ENCODE measurements around the gene PRMT1.

PRMT1 gene

DNA sequence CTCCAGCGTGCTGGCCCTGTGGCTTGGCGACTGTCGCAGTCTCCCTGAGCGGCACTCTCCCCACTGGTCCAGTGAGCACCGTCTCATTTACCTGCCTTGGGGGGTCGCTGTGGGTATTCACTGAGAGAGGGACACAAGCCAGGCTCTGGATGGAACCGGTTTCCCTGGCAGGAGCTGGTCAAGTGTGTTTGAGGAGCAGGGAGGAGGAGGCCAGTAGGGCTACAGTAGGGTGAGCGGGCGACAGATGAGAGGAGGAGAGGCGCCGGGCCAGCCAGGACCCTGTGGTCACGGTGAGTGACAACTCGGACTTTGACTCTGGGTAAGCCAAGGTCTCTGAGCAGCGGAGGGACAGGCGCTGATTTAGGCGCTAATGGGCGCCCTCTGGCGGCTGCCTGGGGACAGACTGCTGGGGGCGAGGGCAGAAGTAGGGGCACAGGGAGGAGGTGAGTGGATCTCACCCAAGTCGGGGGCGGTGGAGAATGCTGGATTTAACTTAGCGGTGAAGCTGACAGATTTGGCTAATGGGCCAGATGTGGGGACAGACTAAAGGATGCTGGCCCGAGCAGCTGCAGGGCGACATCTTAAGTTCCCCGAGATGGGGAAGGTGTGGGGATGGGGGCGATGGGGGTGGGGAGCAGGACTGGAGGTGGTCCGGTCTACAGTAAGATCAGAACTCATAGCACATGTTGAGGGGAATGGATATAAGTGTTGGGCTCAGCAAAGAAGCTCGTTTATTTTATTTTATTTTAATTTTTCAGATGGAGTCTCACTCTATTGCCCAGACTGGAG lies 4.7 kb upstream of the PRMT1 start:
- DNase-seq = peak; percentile 65

GRCh38 chr19:49676136-49676783 lies 811 bp upstream of the PRMT1 start:
- DNase-seq = peak; percentile 95

DNA sequence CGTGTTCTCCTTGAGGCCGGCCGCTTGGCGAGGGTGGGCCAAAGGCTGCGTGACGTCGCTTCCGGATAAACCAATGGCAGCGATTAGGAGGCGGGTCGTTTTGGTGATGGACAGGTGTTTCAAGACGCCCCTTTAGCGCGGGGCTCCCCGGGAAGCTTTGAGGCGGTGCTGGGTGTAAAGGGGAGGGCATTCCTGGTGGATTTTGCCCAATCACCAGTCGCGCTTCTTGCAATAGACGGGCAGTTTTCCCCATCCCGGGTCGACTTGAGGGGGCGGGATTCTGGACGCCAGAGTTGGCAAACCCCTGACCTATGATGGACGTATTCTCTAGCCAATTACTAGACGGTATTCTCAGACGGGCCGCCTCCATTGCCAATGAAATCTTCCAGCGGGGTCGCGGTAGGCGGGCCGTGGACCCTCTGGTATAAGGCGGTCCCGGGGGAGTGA lies 264 bp upstream of the PRMT1 start:
- DNase-seq = peak; percentile 100

DNA sequence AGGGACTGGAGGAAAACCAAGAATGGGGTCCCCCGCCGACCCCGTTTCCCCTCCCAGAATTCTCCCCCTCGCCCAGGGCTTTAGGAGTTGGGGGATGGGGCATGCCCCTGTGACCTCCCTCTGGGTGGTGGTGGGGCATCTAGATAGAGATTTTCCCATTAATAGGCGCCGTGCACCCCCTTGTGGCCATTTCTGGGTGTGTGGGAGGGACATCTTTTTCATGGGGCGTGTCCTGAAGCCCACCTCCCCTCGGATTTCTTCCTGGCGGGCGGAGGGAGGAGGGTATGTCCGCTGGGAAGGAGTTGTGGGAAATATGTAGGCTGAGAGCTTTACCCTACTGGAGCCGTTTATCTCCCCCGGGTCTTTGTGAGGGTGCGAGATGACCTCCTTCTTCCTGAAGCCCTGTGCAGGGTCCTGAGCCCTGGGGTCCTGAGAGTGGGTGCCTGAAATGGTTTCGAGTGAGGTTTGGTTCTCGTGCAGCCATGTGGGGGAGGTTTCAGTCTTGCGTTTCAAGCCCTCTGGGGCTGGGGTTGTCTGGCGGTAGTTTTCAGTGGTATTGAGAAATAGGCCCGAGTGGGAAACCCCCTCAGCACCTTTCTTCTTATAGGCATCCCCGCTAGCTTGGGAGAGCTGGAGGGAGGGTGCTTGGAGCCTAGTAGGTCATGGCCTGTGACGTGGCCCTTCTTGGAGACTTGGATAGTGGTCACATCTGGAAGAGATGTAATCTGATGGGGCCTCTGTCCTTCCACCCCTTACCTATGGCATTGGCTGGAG lies 1.0 kb downstream of the PRMT1 start:
- DNase-seq = peak; percentile 73

GRCh38 chr19:49678985-49679770 lies 2.1 kb downstream of the PRMT1 start:
- DNase-seq = no peak

- DNase-seq = no peak
Observed at GRCh38 chr19:49679771-49680413, 2.8 kb downstream of the PRMT1 start.

- peak; percentile 90 for DNase-seq
Observed at GRCh38 chr19:49680421-49681351, 3.6 kb downstream of the PRMT1 start.

DNA sequence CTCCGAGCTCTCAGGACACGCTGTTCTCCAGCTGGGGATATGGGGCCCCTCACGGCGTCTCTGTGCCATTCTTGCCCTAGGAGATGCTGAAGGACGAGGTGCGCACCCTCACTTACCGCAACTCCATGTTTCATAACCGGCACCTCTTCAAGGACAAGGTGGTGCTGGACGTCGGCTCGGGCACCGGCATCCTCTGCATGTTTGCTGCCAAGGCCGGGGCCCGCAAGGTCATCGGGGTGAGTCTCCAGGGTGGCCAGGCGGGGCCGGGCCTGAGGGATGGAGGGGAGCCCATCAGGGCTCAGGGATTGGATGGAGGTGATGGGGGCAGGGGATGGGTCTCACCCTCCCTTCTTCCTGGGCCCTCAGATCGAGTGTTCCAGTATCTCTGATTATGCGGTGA lies 4.8 kb downstream of the PRMT1 start:
- no peak for DNase-seq

- no peak for DNase-seq
Observed at GRCh38 chr19:49682274-49682673, 5.2 kb downstream of the PRMT1 start.

GRCh38 chr19:49683814-49684250 lies 6.8 kb downstream of the PRMT1 start:
- DNase-seq = no peak

GRCh38 chr19:49684251-49684982 lies 7.3 kb downstream of the PRMT1 start:
- peak; percentile 9 for DNase-seq

DNA sequence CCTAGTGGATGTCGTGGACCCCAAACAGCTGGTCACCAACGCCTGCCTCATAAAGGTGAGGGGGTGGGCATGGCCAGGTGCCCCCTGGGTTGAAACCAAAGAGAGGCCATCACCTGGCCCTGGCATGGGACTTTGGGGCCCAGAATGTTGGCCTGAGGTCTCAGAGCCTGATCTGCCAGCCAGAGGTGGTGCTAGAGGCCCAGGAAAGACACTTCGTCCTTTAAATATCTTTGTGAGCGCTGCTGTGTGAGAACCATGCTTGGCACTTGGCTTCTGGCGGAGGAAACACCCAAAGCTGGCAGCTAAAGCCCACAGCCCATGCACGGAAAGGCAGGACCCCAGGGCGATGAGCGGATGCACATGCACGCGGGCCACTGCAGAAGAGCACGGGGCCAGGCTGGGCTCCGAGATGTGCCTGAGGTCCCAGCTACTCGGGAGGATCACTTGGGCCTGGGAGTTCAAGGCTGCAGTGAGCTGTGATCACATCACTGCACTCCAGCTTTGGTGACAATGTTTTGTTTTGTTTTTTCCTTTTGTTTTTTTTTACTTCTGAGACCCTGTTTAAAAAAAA lies 8.0 kb downstream of the PRMT1 start:
- DNase-seq = no peak

GRCh38 chr19:49685845-49686332 lies 8.8 kb downstream of the PRMT1 start:
- no peak for DNase-seq

GRCh38 chr19:49686503-49687088 lies 9.5 kb downstream of the PRMT1 start:
- DNase-seq = no peak

DNA sequence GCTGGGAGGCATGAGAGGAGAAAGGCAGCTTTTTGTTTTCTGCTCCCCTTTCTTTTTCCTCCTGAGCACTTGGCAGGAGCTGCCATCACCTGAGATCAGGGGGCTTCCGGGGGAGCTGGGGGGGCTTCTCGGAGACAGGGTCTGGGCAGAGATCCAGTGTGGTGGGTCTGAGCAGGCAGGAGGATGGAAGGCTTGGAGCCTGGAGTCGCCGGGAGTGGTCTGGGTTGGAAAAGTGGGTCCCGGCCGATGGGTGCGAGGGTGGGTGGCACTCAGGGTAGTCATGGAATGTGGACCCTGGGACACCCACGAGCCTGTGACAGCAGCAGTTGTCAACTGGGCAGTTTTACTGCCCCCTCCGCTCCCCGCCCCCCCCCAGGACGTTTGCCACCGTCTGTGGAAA lies 10.1 kb downstream of the PRMT1 start:
- DNase-seq = no peak

- DNase-seq = no peak
Observed at GRCh38 chr19:49687566-49688316, 10.7 kb downstream of the PRMT1 start.

DNA sequence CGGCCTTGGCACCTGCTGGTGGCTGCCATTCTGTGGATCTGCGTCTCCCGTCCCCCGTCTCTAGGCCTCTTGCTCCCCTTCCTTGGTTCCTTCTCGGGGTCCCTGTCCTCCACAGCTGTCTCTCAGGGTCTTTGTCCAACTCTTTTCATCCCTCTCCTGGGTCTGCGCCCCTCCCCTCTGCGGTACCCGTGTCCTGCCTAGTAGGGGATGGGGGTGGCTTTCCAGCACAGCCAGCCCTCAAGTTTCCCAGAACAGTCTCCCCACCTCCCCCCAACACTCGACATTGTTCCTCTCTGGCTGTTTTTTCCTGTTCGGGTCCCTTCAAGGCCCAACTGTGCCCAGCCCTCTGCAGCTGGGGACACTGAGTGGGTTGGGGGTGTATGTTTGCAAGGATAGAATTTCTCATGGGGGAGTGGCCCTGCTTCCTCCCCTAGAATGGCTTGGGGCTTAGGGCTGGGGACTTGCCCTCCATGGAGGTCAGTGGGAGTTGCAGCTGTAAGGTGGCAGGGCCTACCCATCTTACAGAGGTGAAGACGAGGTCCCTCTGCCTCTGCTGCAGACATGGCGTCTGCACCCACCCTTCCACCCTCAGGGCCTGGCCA lies 11.6 kb downstream of the PRMT1 start:
- DNase-seq = no peak

Measured in NCI-H2171 treated with DMSO at 0.1 percent for 48 hours (cell line).